C1 segment of cervical spinal cord (tissue), 14 donors: ENCODE results near the gene PNCK.
A peak's percentile ranks its signal among the peaks of the same experiment; 100 is the strongest.

Experiments
- DNase-seq, 14 donors: peaks; one replicate each; lab custom pipeline; 2025; lab: John Stamatoyannopoulos, UW

The PNCK gene

GRCh38 chrX:153662266-153662665, 11.3 kb downstream of the PNCK start:
- no peak for DNase-seq

GRCh38 chrX:153659268-153659667, 14.3 kb downstream of the PNCK start:
- DNase-seq: no peak

GRCh38 chrX:153657161-153657560, 16.5 kb downstream of the PNCK start:
- no peak for DNase-seq

GRCh38 chrX:153653556-153653955, 20.1 kb downstream of the PNCK start:
- no peak for DNase-seq

- DNase-seq: no peak
Measured at GRCh38 chrX:153651540-153652079, 22.0 kb downstream of the PNCK start.

- DNase-seq: no peak
Measured at GRCh38 chrX:153650959-153651358, 22.7 kb downstream of the PNCK start.

- DNase-seq: no peak
Measured at GRCh38 chrX:153649915-153650782, 23.5 kb downstream of the PNCK start.

GRCh38 chrX:153649178-153649914, 24.3 kb downstream of the PNCK start:
- DNase-seq: no peak

- no peak for DNase-seq
Measured at GRCh38 chrX:153648358-153649177, 25.0 kb downstream of the PNCK start.

- DNase-seq: no peak
Measured at GRCh38 chrX:153647461-153648357, 25.9 kb downstream of the PNCK start.

GRCh38 chrX:153646620-153647373, 26.8 kb downstream of the PNCK start, which contains the start of gene DUSP9:
Gene DUSP9 (plus strand): TSS chrX:153647203. CDS start chrX:153647954, 751 bp downstream.
- no peak for DNase-seq

GRCh38 chrX:153645921-153646488, 27.6 kb downstream of the PNCK start:
- no peak for DNase-seq

GRCh38 chrX:153645151-153645550, 28.5 kb downstream of the PNCK start:
- no peak for DNase-seq

- DNase-seq: no peak
Measured at GRCh38 chrX:153644356-153645125, 29.1 kb downstream of the PNCK start.

- peak in 3 of 14 donors; percentile 5 to 20 (median 20) for DNase-seq
Measured at GRCh38 chrX:153643431-153644351, 29.9 kb downstream of the PNCK start.

- DNase-seq: no peak
Measured at GRCh38 chrX:153642655-153643430, 30.8 kb downstream of the PNCK start.
